ENCODE data around the gene KCTD10.
"Not testable (repeated sequence)": the region's sequence is repeated elsewhere in the genome, so short reads cannot be mapped to it uniquely, and the experiment has no call there.

The KCTD10 gene

DNA sequence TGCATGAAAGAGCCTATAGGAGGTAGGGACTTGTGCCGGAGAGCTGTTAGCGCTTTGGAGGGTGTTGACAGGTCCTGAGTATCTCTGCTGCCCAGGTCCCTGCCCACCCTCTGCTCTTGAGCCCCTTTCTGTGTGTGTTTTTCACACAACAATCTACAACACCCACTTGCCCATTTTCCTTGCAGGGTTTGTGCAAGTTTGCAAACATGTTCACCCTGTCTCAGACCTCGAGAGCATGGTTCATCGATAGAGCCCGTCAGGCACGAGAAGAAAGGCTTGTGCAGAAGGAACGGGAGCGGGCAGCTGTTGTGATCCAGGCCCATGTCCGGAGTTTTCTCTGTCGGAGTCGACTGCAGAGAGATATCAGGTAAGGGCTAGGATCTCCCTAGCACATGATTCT is 6.2 kb upstream of the KCTD10 start:
- H3K27ac ChIP-seq (ENCODE audit: low read depth, low read length), result no peak overlapping the region
- H3K36me3 ChIP-seq (ENCODE audit: insufficient read depth, low read length), result peaks cover 25% of the 10 kb centered on the region
- no peaks in the 10 kb centered on the region for H3K27me3 ChIP-seq (ENCODE audit: insufficient read depth, low read length)
- H3K4me1 ChIP-seq (ENCODE audit: control insufficient read depth, insufficient read depth, low read length, unreplicated experiment), result peaks cover 6% of the 10 kb centered on the region
- H3K4me3 ChIP-seq (ENCODE audit: low read depth, low read length), result no peak overlapping the region
- peaks cover 17% of the 10 kb centered on the region for H3K79me2 ChIP-seq (ENCODE audit: control insufficient read depth, insufficient read depth, low read length, unreplicated experiment)
- H2AFZ ChIP-seq (ENCODE audit: low read length, unreplicated experiment), result no peak overlapping the region

DNA sequence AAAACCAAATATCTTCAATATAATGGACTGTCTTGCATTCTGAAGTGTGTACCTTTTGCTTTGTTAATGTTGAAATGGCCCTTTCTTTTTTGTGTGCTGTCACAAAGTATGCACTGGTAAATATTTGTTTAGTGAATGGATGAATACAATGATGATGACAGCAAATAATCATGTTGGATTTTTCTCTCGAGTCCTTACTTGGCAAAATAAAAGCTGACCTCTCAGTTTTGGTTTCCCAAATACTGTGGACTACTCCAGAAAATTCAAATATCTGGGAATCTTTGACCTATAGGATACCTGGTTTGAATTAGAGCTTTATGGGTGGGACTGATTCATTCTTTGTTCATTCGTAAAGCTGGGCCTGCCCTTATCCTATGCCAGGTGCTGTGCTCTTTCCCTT is 5.8 kb upstream of the KCTD10 start:
- peaks cover 6% of the 10 kb centered on the region for H3K4me1 ChIP-seq (ENCODE audit: control insufficient read depth, insufficient read depth, low read length, unreplicated experiment)
- peaks cover 21% of the 10 kb centered on the region for H3K79me2 ChIP-seq (ENCODE audit: control insufficient read depth, insufficient read depth, low read length, unreplicated experiment)
- no peak overlapping the region for H3K4me3 ChIP-seq (ENCODE audit: low read depth, low read length)
- no peak overlapping the region for H2AFZ ChIP-seq (ENCODE audit: low read length, unreplicated experiment)
- H3K27ac ChIP-seq (ENCODE audit: low read depth, low read length), result no peak overlapping the region
- no peaks in the 10 kb centered on the region for H3K27me3 ChIP-seq (ENCODE audit: insufficient read depth, low read length)
- peaks cover 25% of the 10 kb centered on the region for H3K36me3 ChIP-seq (ENCODE audit: insufficient read depth, low read length)

DNA sequence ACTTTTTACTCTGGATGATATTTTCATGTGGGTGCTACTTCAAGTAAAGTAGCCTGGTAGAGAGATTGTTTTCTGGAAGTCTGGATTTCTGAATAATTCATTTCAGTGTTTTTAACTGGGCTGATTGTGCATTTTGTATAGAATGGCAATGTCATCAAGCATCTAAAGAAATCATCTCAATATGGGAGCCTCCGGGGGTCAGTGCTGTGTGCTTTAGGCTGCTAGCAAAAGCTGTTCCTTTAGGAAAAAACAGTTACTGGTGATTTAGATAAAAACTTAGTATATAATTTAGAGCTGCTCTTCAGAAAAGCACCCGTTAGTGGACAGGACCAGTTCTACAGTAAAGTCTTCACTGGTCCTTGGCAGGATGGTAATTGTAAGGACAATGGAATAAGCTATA is 5.4 kb upstream of the KCTD10 start:
- no peaks in the 10 kb centered on the region for H3K27me3 ChIP-seq (ENCODE audit: insufficient read depth, low read length)
- peaks cover 6% of the 10 kb centered on the region for H3K4me1 ChIP-seq (ENCODE audit: control insufficient read depth, insufficient read depth, low read length, unreplicated experiment)
- H3K79me2 ChIP-seq (ENCODE audit: control insufficient read depth, insufficient read depth, low read length, unreplicated experiment), result peaks cover 25% of the 10 kb centered on the region
- H3K27ac ChIP-seq (ENCODE audit: low read depth, low read length), result no peak overlapping the region
- no peak overlapping the region for H2AFZ ChIP-seq (ENCODE audit: low read length, unreplicated experiment)
- H3K4me3 ChIP-seq (ENCODE audit: low read depth, low read length), result no peak overlapping the region
- peaks cover 25% of the 10 kb centered on the region for H3K36me3 ChIP-seq (ENCODE audit: insufficient read depth, low read length)

DNA sequence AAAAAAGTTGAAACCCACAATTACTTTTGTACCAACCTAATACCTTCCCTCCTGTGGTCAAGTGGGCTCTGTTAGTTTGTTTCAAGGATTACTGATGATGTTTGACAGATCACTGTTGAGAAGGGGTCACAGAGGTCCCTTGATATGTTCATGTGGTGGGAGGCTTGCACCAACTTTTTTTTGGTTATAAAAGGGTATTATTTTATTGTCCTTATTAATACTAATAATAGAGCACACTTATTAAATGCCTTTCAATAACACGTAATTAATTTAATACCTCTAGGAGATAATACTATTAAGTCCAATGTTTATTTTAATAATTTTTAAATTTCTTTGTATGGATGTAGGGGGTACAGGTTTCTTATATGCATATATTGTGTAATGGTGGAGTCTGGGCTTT is 4.8 kb upstream of the KCTD10 start:
- H3K27ac ChIP-seq (ENCODE audit: low read depth, low read length), result no peak overlapping the region
- no peaks in the 10 kb centered on the region for H3K27me3 ChIP-seq (ENCODE audit: insufficient read depth, low read length)
- H3K79me2 ChIP-seq (ENCODE audit: control insufficient read depth, insufficient read depth, low read length, unreplicated experiment), result peaks cover 29% of the 10 kb centered on the region
- H3K36me3 ChIP-seq (ENCODE audit: insufficient read depth, low read length), result peaks cover 22% of the 10 kb centered on the region
- no peak overlapping the region for H2AFZ ChIP-seq (ENCODE audit: low read length, unreplicated experiment)
- H3K4me1 ChIP-seq (ENCODE audit: control insufficient read depth, insufficient read depth, low read length, unreplicated experiment), result peaks cover 6% of the 10 kb centered on the region
- no peak overlapping the region for H3K4me3 ChIP-seq (ENCODE audit: low read depth, low read length)

DNA sequence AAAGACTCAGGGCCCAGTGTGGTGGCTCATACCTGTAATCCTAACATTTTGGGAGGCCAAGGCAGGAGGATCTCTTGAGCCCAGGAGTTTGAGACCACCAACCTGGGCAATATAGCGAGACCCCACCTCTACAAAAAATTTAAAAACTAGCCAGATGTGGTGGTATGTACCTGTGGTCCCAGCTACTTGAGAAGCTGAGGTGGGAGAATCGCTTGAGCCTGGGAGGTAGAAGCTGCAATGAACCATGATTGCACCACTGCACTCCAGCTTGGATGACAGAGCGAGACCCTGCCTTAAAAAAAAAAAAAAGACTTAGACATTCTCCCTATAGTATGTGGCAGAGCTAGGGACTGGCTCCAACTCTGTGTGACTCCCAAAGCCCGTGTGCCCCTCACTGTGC is 3.3 kb upstream of the KCTD10 start:
- Histone ChIP-seq H3K4me1 (ENCODE audit: control insufficient read depth, insufficient read depth, low read length, unreplicated experiment) (peaks cover 11% of the 10 kb centered on the region), H3K27ac (ENCODE audit: low read depth, low read length) (no peak overlapping the region), H2AFZ (ENCODE audit: low read length, unreplicated experiment) (no peak overlapping the region), H3K36me3 (ENCODE audit: insufficient read depth, low read length) (peaks cover 12% of the 10 kb centered on the region), H3K4me3 (ENCODE audit: low read depth, low read length) (no peak overlapping the region), H3K79me2 (ENCODE audit: control insufficient read depth, insufficient read depth, low read length, unreplicated experiment) (peaks cover 44% of the 10 kb centered on the region), H3K27me3 (ENCODE audit: insufficient read depth, low read length) (no peaks in the 10 kb centered on the region)

DNA sequence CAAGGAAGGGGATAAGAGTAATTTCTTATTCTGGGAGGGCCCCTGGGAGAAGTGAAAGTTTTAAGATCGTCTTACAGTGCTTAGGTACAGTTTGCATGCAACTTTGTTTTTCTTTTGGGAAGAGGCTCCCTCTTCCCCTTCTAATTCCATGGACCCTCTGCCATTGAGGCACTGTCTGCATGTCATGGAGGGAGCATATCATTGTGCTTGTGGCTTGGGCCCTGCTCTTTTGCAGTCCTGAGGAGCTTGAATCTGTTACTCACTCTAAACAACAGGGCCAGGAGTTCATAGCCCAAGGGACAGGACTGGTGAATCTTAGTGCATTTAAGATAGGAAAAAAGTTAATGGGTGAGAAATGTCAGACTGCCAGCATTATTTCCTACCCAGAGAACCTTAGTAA is 2.7 kb upstream of the KCTD10 start:
- peaks cover 14% of the 10 kb centered on the region for H3K4me1 ChIP-seq (ENCODE audit: control insufficient read depth, insufficient read depth, low read length, unreplicated experiment)

DNA sequence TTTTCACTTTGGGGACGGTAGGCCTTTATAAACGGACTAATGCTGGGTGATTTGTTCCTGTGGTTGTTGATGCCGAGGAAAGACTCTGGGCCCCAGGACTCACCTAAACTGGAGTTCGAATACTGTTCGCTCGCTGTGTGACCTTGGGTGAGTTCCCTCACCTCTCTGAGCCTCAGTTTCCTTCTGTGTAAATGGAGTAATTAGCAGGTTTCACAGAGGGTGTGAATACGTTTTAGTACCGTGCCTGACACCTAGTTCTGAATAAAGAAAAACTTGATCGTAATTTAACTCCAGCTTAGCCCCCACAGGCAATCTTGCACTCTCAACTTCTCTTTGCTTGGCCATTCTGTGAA is 839 bp upstream of the KCTD10 start:
- Histone ChIP-seq H3K4me3 (ENCODE audit: low read depth, low read length) (peak overlapping the region; percentile 85), H2AFZ (ENCODE audit: low read length, unreplicated experiment) (peak overlapping the region; percentile 95), H3K79me2 (ENCODE audit: control insufficient read depth, insufficient read depth, low read length, unreplicated experiment) (peaks cover 68% of the 10 kb centered on the region), H3K27ac (ENCODE audit: low read depth, low read length) (peak overlapping the region; percentile 85; the same call in 1 of the 2 replicates), H3K4me1 (ENCODE audit: control insufficient read depth, insufficient read depth, low read length, unreplicated experiment) (peaks cover 14% of the 10 kb centered on the region), H3K27me3 (ENCODE audit: insufficient read depth, low read length) (no peaks in the 10 kb centered on the region), H3K36me3 (ENCODE audit: insufficient read depth, low read length) (no peaks in the 10 kb centered on the region)

More for the DNA sequence above, 2.7 kb upstream of the KCTD10 start:
- peaks cover 6% of the 10 kb centered on the region for H3K36me3 ChIP-seq (ENCODE audit: insufficient read depth, low read length)
- no peaks in the 10 kb centered on the region for H3K27me3 ChIP-seq (ENCODE audit: insufficient read depth, low read length)
- H3K4me3 ChIP-seq (ENCODE audit: low read depth, low read length), result no peak overlapping the region
- H3K79me2 ChIP-seq (ENCODE audit: control insufficient read depth, insufficient read depth, low read length, unreplicated experiment), result peaks cover 50% of the 10 kb centered on the region
- no peak overlapping the region for H2AFZ ChIP-seq (ENCODE audit: low read length, unreplicated experiment)
- H3K27ac ChIP-seq (ENCODE audit: low read depth, low read length), result no peak overlapping the region

DNA sequence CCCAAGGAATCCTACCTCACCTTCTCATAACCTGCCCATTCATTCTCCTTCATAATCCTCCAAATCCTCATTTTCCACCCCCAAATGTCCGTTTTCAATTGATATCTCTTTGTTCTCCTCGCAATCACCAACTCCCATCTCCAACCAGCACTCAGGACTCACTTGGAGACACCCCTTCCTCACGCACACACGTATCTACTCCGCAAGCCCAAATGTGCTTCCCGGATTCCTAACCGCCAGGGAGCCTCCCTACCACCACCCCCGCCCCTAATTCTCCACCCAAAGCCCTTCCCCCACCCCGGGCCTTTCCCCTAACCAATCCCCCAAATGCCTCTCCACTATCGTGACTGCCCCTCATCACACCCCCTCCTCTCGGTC is 304 bp downstream of the KCTD10 start:
- peak overlapping the region; percentile 85 for H3K27ac ChIP-seq (ENCODE audit: low read depth, low read length)
- peak overlapping the region; percentile 85 for H3K4me3 ChIP-seq (ENCODE audit: low read depth, low read length)
- H3K27me3 ChIP-seq (ENCODE audit: insufficient read depth, low read length), result no peaks in the 10 kb centered on the region
- H3K79me2 ChIP-seq (ENCODE audit: control insufficient read depth, insufficient read depth, low read length, unreplicated experiment), result peaks cover 79% of the 10 kb centered on the region
- H3K36me3 ChIP-seq (ENCODE audit: insufficient read depth, low read length), result no peaks in the 10 kb centered on the region
- no peak overlapping the region for H2AFZ ChIP-seq (ENCODE audit: low read length, unreplicated experiment)
- peaks cover 14% of the 10 kb centered on the region for H3K4me1 ChIP-seq (ENCODE audit: control insufficient read depth, insufficient read depth, low read length, unreplicated experiment)

DNA sequence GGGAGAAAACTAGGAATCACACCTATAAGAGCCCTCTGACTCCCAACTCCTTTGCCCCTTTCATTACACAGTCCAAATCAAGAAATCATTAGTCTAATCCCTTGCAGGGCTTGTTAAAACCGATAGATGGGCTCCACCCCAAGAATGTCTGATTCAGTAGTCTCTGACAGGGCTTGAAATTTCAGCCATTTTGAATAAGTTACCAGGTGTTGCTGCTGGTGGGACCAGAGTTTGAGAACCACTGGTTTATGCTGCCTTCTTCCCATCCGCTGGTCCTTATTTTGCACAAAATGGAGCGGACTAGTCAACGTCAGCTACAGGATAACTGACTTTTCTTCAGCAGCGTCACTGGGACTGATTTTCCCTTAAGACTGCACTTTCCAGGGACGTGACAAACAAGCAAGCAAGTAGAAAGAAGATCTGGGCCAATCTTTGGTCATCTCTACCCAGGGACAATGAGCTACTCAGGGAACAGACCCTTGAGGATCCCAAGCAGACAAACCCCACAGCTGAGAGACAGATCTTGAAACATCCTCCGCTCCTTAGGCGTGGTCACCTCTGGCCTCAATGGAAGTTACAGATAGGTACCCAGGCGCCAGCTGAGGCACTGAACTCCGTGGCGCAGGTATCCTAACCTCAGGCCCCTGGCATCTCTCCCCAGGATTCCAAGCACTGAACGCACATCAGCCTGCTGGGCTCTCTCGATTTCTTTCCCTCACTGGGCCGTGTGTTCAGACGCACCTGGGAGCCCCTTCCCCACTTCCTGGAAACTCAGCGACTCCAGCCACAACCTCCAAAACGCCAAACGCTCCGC is 900 bp downstream of the KCTD10 start:
- Histone ChIP-seq H2AFZ (ENCODE audit: low read length, unreplicated experiment) (no peak overlapping the region), H3K27me3 (ENCODE audit: insufficient read depth, low read length) (no peaks in the 10 kb centered on the region), H3K27ac (ENCODE audit: low read depth, low read length) (peak overlapping the region; percentile 85; the same call in 1 of the 2 replicates), H3K4me3 (ENCODE audit: low read depth, low read length) (peak overlapping the region; percentile 85), H3K36me3 (ENCODE audit: insufficient read depth, low read length) (no peaks in the 10 kb centered on the region), H3K4me1 (ENCODE audit: control insufficient read depth, insufficient read depth, low read length, unreplicated experiment) (peaks cover 16% of the 10 kb centered on the region), H3K79me2 (ENCODE audit: control insufficient read depth, insufficient read depth, low read length, unreplicated experiment) (peaks cover 85% of the 10 kb centered on the region)

DNA sequence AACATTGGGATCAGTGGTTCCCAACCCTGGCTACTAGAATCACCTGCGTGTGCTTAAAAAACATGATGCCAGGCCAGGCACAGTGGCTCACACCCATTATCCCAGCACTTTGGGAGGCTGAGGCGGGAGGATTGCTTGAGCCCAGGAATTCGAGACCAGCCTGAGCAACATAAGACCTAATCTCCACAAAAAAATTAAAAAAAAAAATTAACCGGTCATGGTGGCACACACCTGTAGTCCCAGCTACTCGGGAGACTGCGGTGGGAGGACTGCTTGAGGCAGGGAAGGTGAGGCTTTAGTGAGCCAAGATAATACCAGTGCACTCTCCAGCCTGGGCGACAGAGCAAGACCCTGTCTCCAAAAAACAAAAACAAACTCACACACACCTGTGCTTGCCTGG is 2.0 kb downstream of the KCTD10 start:
- peak overlapping the region; percentile 85 for H3K4me3 ChIP-seq (ENCODE audit: low read depth, low read length)
- no peak overlapping the region for H2AFZ ChIP-seq (ENCODE audit: low read length, unreplicated experiment)
- H3K4me1 ChIP-seq (ENCODE audit: control insufficient read depth, insufficient read depth, low read length, unreplicated experiment), result peaks cover 18% of the 10 kb centered on the region
- H3K36me3 ChIP-seq (ENCODE audit: insufficient read depth, low read length), result no peaks in the 10 kb centered on the region
- H3K79me2 ChIP-seq (ENCODE audit: control insufficient read depth, insufficient read depth, low read length, unreplicated experiment), result peaks cover 95% of the 10 kb centered on the region
- no peak overlapping the region for H3K27ac ChIP-seq (ENCODE audit: low read depth, low read length)
- H3K27me3 ChIP-seq (ENCODE audit: insufficient read depth, low read length), result no peaks in the 10 kb centered on the region

DNA sequence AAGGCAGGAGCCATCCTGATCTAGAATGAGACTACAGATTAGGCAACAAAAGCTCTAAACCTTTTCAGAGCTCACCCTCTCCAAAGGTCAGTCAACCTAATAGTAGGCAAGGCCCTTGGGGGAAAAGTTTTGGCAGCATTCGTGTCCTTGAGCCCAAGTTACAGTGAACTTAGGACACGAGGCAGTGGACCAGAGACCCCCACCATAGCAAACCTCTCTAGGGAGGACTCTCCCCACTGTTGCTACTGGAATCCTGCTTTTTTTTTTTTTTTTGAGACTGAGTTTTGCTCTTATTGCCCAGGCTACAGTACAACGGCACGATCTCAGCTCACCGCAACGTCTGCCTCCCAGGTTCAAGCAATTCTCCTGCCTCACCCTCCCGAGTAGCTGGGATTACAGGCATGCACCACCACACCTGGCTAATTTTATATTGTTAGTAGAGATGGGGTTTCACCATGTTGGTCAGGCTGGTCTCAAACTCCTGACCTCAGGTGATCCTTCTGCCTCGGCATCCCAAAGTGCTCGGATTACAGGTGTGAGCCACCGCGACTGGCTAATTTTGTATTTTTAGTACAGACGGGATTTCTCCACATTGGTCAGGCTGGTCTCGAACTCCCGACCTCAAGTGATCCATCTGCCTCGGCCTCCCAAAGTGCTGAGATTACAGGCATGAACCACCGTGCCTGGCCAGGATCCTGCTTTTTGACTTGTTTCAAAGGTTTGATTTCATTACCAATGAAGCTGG is 3.4 kb downstream of the KCTD10 start:
- not testable (repeated sequence) for H3K27me3 ChIP-seq (ENCODE audit: insufficient read depth, low read length); H2AFZ ChIP-seq (ENCODE audit: low read length, unreplicated experiment); H3K27ac ChIP-seq (ENCODE audit: low read depth, low read length); H3K4me3 ChIP-seq (ENCODE audit: low read depth, low read length); H3K36me3 ChIP-seq (ENCODE audit: insufficient read depth, low read length)
- Histone ChIP-seq H3K4me1 (ENCODE audit: control insufficient read depth, insufficient read depth, low read length, unreplicated experiment) (peaks cover 15% of the 10 kb centered on the region), H3K79me2 (ENCODE audit: control insufficient read depth, insufficient read depth, low read length, unreplicated experiment) (peaks cover 96% of the 10 kb centered on the region)
